HEK293T (cell line): ENCODE measurements around the gene ART1.

ENCODE experiments used
- CTCF ChIA-PET: fragments of 350-600 bp; formaldehyde crosslinking; extraction: SDS; loops from one replicate; lab custom pipeline; 2021; ENCODE audit warnings: antibody characterized with exemption, inconsistent platforms; lab: Yijun Ruan, JAX
- POLR2A ChIA-PET: fragments of 350-600 bp; formaldehyde crosslinking; extraction: SDS; loops from one replicate; lab custom pipeline; 2020; ENCODE audit warnings: antibody characterized with exemption, inconsistent platforms; lab: Yijun Ruan, JAX
- DNase-seq: peaks from one replicate; pipeline ENCODE4 v3.0.0; 2012; ENCODE audit warnings: mixed read lengths; ENCODE audit errors: extremely low spot score
- ARNT ChIP-seq: fragments of 450-650 bp; IDR thresholded peaks from 2 replicates; pipeline ENCODE4 v1.6.1; 2017; ENCODE audit warnings: mild to moderate bottlenecking
- BHLHE40 ChIP-seq: fragments of 450-650 bp; IDR thresholded peaks from 2 replicates; pipeline ENCODE4 v1.6.1; 2016; ENCODE audit warnings: mild to moderate bottlenecking, moderate library complexity, borderline replicate concordance
- CTBP1 ChIP-seq: fragments of 450-650 bp; IDR thresholded peaks from 2 replicates; pipeline ENCODE4 v1.6.1; 2016; ENCODE audit warnings: borderline replicate concordance
- ELF4 ChIP-seq: fragments of 450-650 bp; IDR thresholded peaks from 2 replicates; pipeline ENCODE4 v1.6.1; 2017; ENCODE audit warnings: antibody characterized with exemption
- FOXA1 ChIP-seq: fragments of 450-650 bp; IDR thresholded peaks from 2 replicates; pipeline ENCODE4 v1.6.1; 2016; ENCODE audit warnings: mild to moderate bottlenecking
- FOXK2 ChIP-seq: fragments of 450-650 bp; IDR thresholded peaks from 2 replicates; pipeline ENCODE4 v1.6.1; 2016; ENCODE audit warnings: mild to moderate bottlenecking
- FOXM1 ChIP-seq: fragments of 450-650 bp; IDR thresholded peaks from 2 replicates; pipeline ENCODE4 v1.6.1; 2017; ENCODE audit warnings: mild to moderate bottlenecking, borderline replicate concordance
- HDGF ChIP-seq: fragments of 450-650 bp; IDR thresholded peaks from 2 replicates; pipeline ENCODE4 v1.6.1; 2017; ENCODE audit warnings: antibody characterized with exemption, borderline replicate concordance
- L3MBTL2 ChIP-seq: fragments of 450-650 bp; conservative IDR thresholded peaks from 2 replicates; pipeline ENCODE4 v1.6.1; 2016; ENCODE audit warnings: mild to moderate bottlenecking
- LEF1 ChIP-seq: fragments of 450-650 bp; IDR thresholded peaks from 2 replicates; pipeline ENCODE4 v1.6.1; 2017; ENCODE audit warnings: mild to moderate bottlenecking, borderline replicate concordance
- NFRKB ChIP-seq: fragments of 450-650 bp; IDR thresholded peaks from 2 replicates; pipeline ENCODE4 v1.6.1; 2016; ENCODE audit warnings: mild to moderate bottlenecking, moderate library complexity
- PKNOX1 ChIP-seq: fragments of 450-650 bp; IDR thresholded peaks from 2 replicates; pipeline ENCODE4 v1.6.1; 2016
- SP1 ChIP-seq: fragments of 450-650 bp; IDR thresholded peaks from 2 replicates; pipeline ENCODE4 v1.6.1; 2017
- SUZ12 ChIP-seq: fragments of 450-650 bp; IDR thresholded peaks from 2 replicates; pipeline ENCODE4 v1.6.1; 2016; ENCODE audit warnings: mild to moderate bottlenecking
- TARDBP ChIP-seq: fragments of 450-650 bp; IDR thresholded peaks from 2 replicates; pipeline ENCODE4 v1.6.1; 2016
- ZNF384 ChIP-seq: fragments of 450-650 bp; IDR thresholded peaks from 2 replicates; pipeline ENCODE4 v1.6.1; 2016

The ART1 gene

GRCh38 chr11:3709977-3710376 is 65.0 kb downstream of the ART1 start:
- DNase-seq = no peak
- TF ChIP-seq CTBP1 (no peak), FOXM1 (no peak), NFRKB (no peak), PKNOX1 (no peak), ELF4 (no peak), L3MBTL2 (no peak), FOXA1 (no peak), LEF1 (no peak), HDGF (no peak), TARDBP (no peak), FOXK2 (no peak), SUZ12 (no peak), SP1 (no peak)
- CTCF ChIA-PET = no interaction called here
- POLR2A ChIA-PET = no interaction called here

- no peak for DNase-seq
- POLR2A ChIA-PET = no interaction called here
- CTCF ChIA-PET = no interaction called here
- TF ChIP-seq ARNT (no peak), PKNOX1 (no peak), NFRKB (no peak), HDGF (no peak), FOXM1 (no peak), FOXA1 (no peak), L3MBTL2 (no peak), LEF1 (no peak), FOXK2 (no peak), BHLHE40 (no peak), ZNF384 (no peak), SUZ12 (no peak), SP1 (no peak), CTBP1 (no peak), ELF4 (no peak), TARDBP (no peak)
Observed at GRCh38 chr11:3710485-3711259, 65.7 kb downstream of the ART1 start.

GRCh38 chr11:3712274-3712673 is 67.3 kb downstream of the ART1 start:
- POLR2A ChIA-PET = no interaction called here
- CTCF ChIA-PET = no interaction called here

More at GRCh38 chr11:3712274-3712673, 67.3 kb downstream of the ART1 start:
- TF ChIP-seq SP1 = no peak
- no peak for TF ChIP-seq SUZ12
- no peak for TF ChIP-seq ZNF384
- no peak for TF ChIP-seq CTBP1
- TF ChIP-seq NFRKB = no peak
- no peak for TF ChIP-seq BHLHE40
- no peak for DNase-seq
